ENCODE measurements around the gene ACVR1. TPM values are rescaled to one million over a fixed set of nuclear protein-coding genes. Genes with fewer than 3 reads are reported as not detected.
A peak's percentile ranks its signal among the peaks of the same experiment; 100 is the strongest.

The ACVR1 gene
- total RNA-seq, 1 donor from 2014 or later, result 22.1 TPM

GRCh38 chr2:157856187-157856515 lies 20.0 kb downstream of the ACVR1 start:
- no peak for DNase-seq (ENCODE audit: low spot score)

- DNase-seq (ENCODE audit: low spot score), result no peak
Observed at GRCh38 chr2:157853820-157854219, 22.3 kb downstream of the ACVR1 start.

GRCh38 chr2:157853211-157853610 lies 22.9 kb downstream of the ACVR1 start:
- no peak for DNase-seq (ENCODE audit: low spot score)

GRCh38 chr2:157849591-157849990 lies 26.5 kb downstream of the ACVR1 start:
- DNase-seq (ENCODE audit: low spot score), result no peak

GRCh38 chr2:157848213-157848612 lies 27.9 kb downstream of the ACVR1 start:
- no peak for DNase-seq (ENCODE audit: low spot score)

- no peak for DNase-seq (ENCODE audit: low spot score)
Observed at GRCh38 chr2:157845081-157845480, 31.0 kb downstream of the ACVR1 start.

GRCh38 chr2:157843935-157844334 lies 32.2 kb downstream of the ACVR1 start:
- no peak for DNase-seq (ENCODE audit: low spot score)

GRCh38 chr2:157843081-157843480 lies 33.0 kb downstream of the ACVR1 start:
- DNase-seq (ENCODE audit: low spot score), result no peak

- DNase-seq (ENCODE audit: low spot score), result no peak
Observed at GRCh38 chr2:157842106-157842879, 33.8 kb downstream of the ACVR1 start.

GRCh38 chr2:157841485-157841884 lies 34.6 kb downstream of the ACVR1 start:
- no peak for DNase-seq (ENCODE audit: low spot score)

GRCh38 chr2:157840568-157841156 lies 35.5 kb downstream of the ACVR1 start:
- no peak for DNase-seq (ENCODE audit: low spot score)

GRCh38 chr2:157839822-157840221 lies 36.3 kb downstream of the ACVR1 start:
- no peak for DNase-seq (ENCODE audit: low spot score)

GRCh38 chr2:157839162-157839801 lies 36.8 kb downstream of the ACVR1 start:
- DNase-seq (ENCODE audit: low spot score), result peak; percentile 40

- peak; percentile 69 for DNase-seq (ENCODE audit: low spot score)
Observed at GRCh38 chr2:157838442-157839161, 37.5 kb downstream of the ACVR1 start.

- peak; percentile 80 for DNase-seq (ENCODE audit: low spot score)
Observed at GRCh38 chr2:157837851-157838441, 38.2 kb downstream of the ACVR1 start.

- DNase-seq (ENCODE audit: low spot score), result no peak
Observed at GRCh38 chr2:157836531-157836930, 39.6 kb downstream of the ACVR1 start.

GRCh38 chr2:157835425-157835824 lies 40.7 kb downstream of the ACVR1 start:
- DNase-seq (ENCODE audit: low spot score), result no peak

GRCh38 chr2:157835006-157835405 lies 41.1 kb downstream of the ACVR1 start:
- no peak for DNase-seq (ENCODE audit: low spot score)

- no peak for DNase-seq (ENCODE audit: low spot score)
Observed at GRCh38 chr2:157833721-157834120, 42.4 kb downstream of the ACVR1 start.

GRCh38 chr2:157831573-157832315 lies 44.4 kb downstream of the ACVR1 start:
- no peak for DNase-seq (ENCODE audit: low spot score)

Measured in umbilical cord (tissue), 2 donors.